Peyer's patch (tissue), 4 donors: ENCODE data around the gene CCDC90B. TPM values are rescaled to one million over a fixed set of nuclear protein-coding genes. Genes with fewer than 3 reads are reported as not detected.

Source experiments
- DNase-seq, 3 donors: peaks; one replicate each; pipeline ENCODE4 v3.0.0-alpha.2; 2017 to 2019
- H3K27ac ChIP-seq, 4 donors: fragments of 200-600 bp; sonication (generic); one replicate each; pipeline ENCODE4 v1.5.1; 2016 to 2019
- H3K27me3 ChIP-seq, 2 donors: fragments of 200-600 bp; sonication (generic); one replicate each; pipeline ENCODE4 v1.5.1; 2019
- H3K36me3 ChIP-seq, 3 donors: fragments of 200-600 bp; sonication (generic); one replicate each; pipeline ENCODE4 v1.5.1; 2016 to 2019
- H3K4me1 ChIP-seq, 4 donors: fragments of 200-600 bp; sonication (generic); one replicate each; pipeline ENCODE4 v1.5.1; 2016 to 2019
- H3K4me3 ChIP-seq, 4 donors: fragments of 200-600 bp; sonication (generic); 1 replicate in 3 of 4; 2 replicates in 1 of 4; pipeline ENCODE4 v1.5.1; 2016 to 2019; ENCODE audit warnings: mild to moderate bottlenecking in 1 of 4
- H3K9me3 ChIP-seq, 4 donors: fragments of 200-600 bp; sonication (generic); one replicate each; pipeline ENCODE4 v1.5.1; 2016 to 2019; ENCODE audit warnings: mild to moderate bottlenecking in 1 of 4
- CTCF ChIP-seq, 6 experiments: fragments of 450-650 bp in 4 of 6; fragments of 200-600 bp in 2 of 6; sonication (generic) in 1 of 6; IDR thresholded peaks; one replicate each; pipeline ENCODE4 v1.5.1; 2017 to 2019; ENCODE audit warnings: antibody characterized with exemption in 6 of 6, mild to moderate bottlenecking in 3 of 6, moderate library complexity in 1 of 6
- POLR2A ChIP-seq, 2 donors: fragments of 450-650 bp; IDR thresholded peaks; one replicate each; pipeline ENCODE4 v1.5.1; 2017; ENCODE audit warnings: antibody characterized with exemption in 2 of 2, mild to moderate bottlenecking in 2 of 2, moderate library complexity in 2 of 2
- total RNA-seq, 4 donors: library from RNA; depleted of rRNA; stranded (reverse); fragments of >200 nt; gene quantifications; one replicate each; pipeline ENCODE4 v1.1.0, GENCODE V29; 2016

The CCDC90B gene
- total RNA-seq, result 10 to 100 TPM; 31.8 to 54.5 (median 34.0) TPM

- H3K4me1 ChIP-seq, result peaks cover 0 to 22% (median 2%) of the 10 kb centered on the region in 4 donors
- TF ChIP-seq CTCF (IDR thresholded peaks at IDR 0.05) (peak in 2 of 6 experiments; percentile 17 to 30), POLR2A (IDR thresholded peaks at IDR 0.05) (peak; percentile 78 to 89)
- H3K9me3 ChIP-seq, result no peaks in the 10 kb centered on the region
- H3K4me3 ChIP-seq, result peak within 1 kb of the TSS; percentile 67 to 95 (median 82)
- H3K36me3 ChIP-seq, result no peaks in the 10 kb centered on the region
- DNase-seq, result peak; percentile 95 to 98 (median 95)
- peak within 1 kb of the TSS; percentile 97 to 99 (median 97) for H3K27ac ChIP-seq
- no peaks in the 10 kb centered on the region for H3K27me3 ChIP-seq
Observed at GRCh38 chr11:83285771-83286528, at the start of gene CCDC90B. CCDC90B (minus strand) TSS chr11:83286367; CDS start chr11:83285972, 395 bp downstream.

GRCh38 chr11:83335446-83336070 lies 49.4 kb upstream of the CCDC90B start:
- H3K9me3 ChIP-seq, result no peaks in the 10 kb centered on the region
- no peaks in the 10 kb centered on the region for H3K27me3 ChIP-seq
- no peaks in the 10 kb centered on the region for H3K36me3 ChIP-seq
- H3K4me3 ChIP-seq, result no peak overlapping the region
- no peak for TF ChIP-seq POLR2A (IDR thresholded peaks at IDR 0.05)
- TF ChIP-seq CTCF (IDR thresholded peaks at IDR 0.05), result no peak
- H3K4me1 ChIP-seq, result no peaks in the 10 kb centered on the region
- DNase-seq, result no peak
- no peak overlapping the region for H3K27ac ChIP-seq

GRCh38 chr11:83330303-83330702 lies 44.1 kb upstream of the CCDC90B start:
- no peaks in the 10 kb centered on the region for H3K9me3 ChIP-seq
- no peaks in the 10 kb centered on the region for H3K36me3 ChIP-seq
- TF ChIP-seq CTCF (IDR thresholded peaks at IDR 0.05) (no peak), POLR2A (IDR thresholded peaks at IDR 0.05) (no peak)
- H3K27ac ChIP-seq, result no peak overlapping the region
- H3K4me3 ChIP-seq, result no peak overlapping the region
- H3K27me3 ChIP-seq, result no peaks in the 10 kb centered on the region
- H3K4me1 ChIP-seq, result no peaks in the 10 kb centered on the region
- DNase-seq, result no peak

GRCh38 chr11:83326326-83326725 lies 40.2 kb upstream of the CCDC90B start:
- no peak for DNase-seq
- Histone ChIP-seq H3K4me3 (no peak overlapping the region), H3K4me1 (no peaks in the 10 kb centered on the region), H3K9me3 (no peaks in the 10 kb centered on the region), H3K27me3 (no peaks in the 10 kb centered on the region), H3K27ac (no peak overlapping the region), H3K36me3 (no peaks in the 10 kb centered on the region)
- TF ChIP-seq POLR2A (IDR thresholded peaks at IDR 0.05) (no peak), CTCF (IDR thresholded peaks at IDR 0.05) (no peak)

- DNase-seq, result no peak
- Histone ChIP-seq H3K27me3 (no peaks in the 10 kb centered on the region), H3K4me1 (no peaks in the 10 kb centered on the region), H3K4me3 (no peak overlapping the region), H3K36me3 (no peaks in the 10 kb centered on the region), H3K27ac (no peak overlapping the region), H3K9me3 (peaks cover 0 to 3% (median 0%) of the 10 kb centered on the region in 4 donors)
- TF ChIP-seq CTCF (IDR thresholded peaks at IDR 0.05) (no peak), POLR2A (IDR thresholded peaks at IDR 0.05) (no peak)
Observed at GRCh38 chr11:83319346-83319745, 33.2 kb upstream of the CCDC90B start.
